Fibroblast of upper back skin (primary cell): ENCODE measurements around the gene CD68.
A peak's percentile ranks its signal among the peaks of the same experiment; 100 is the strongest.
"Not testable (repeated sequence)": the region's sequence is repeated elsewhere in the genome, so short reads cannot be mapped to it uniquely, and the experiment has no call there.

Experiments
- DNase-seq: peaks from one replicate; pipeline ENCODE4 v3.0.0-alpha.2; 2013

Gene CD68

GRCh38 chr17:7615265-7615747 lies 35.9 kb downstream of the CD68 start:
- no peak for DNase-seq

- DNase-seq: no peak
These were observed 39.2 kb downstream of the CD68 start for GRCh38 chr17:7618608-7619007.

GRCh38 chr17:7620835-7621234 lies 41.4 kb downstream of the CD68 start:
- DNase-seq: no peak

GRCh38 chr17:7623661-7624060 lies 44.2 kb downstream of the CD68 start:
- no peak for DNase-seq

GRCh38 chr17:7625749-7626148 lies 46.3 kb downstream of the CD68 start:
- not testable (repeated sequence) for DNase-seq

- DNase-seq: no peak
These were observed 46.9 kb downstream of the CD68 start for GRCh38 chr17:7626307-7626706.

- DNase-seq: no peak
These were observed 47.5 kb downstream of the CD68 start for GRCh38 chr17:7626956-7627249.

- peak; percentile 95 for DNase-seq
These were observed 48.0 kb downstream of the CD68 start, which contains the start of gene SAT2 for GRCh38 chr17:7627250-7628121. Gene SAT2, minus strand, starts transcription at chr17:7627821. Its CDS starts 186 bp downstream, at chr17:7627635.

GRCh38 chr17:7629939-7630571 lies 50.6 kb downstream of the CD68 start, which contains the start of gene SHBG:
Gene SHBG, plus strand, starts transcription at chr17:7630135. Its CDS starts 38 bp downstream, at chr17:7630173.
- DNase-seq: no peak
